AG08395 (cell line): Measurements from ENCODE around the gene SLC17A8.

Experiments used
- DNase-seq: peaks from one replicate; pipeline ENCODE4 v3.0.0; 2012; ENCODE audit warnings: mixed read lengths, low spot score

Gene SLC17A8

GRCh38 chr12:100371146-100371545 is 14.3 kb downstream of the SLC17A8 start:
- DNase-seq = no peak

GRCh38 chr12:100372853-100373640 is 16.2 kb downstream of the SLC17A8 start:
- DNase-seq = no peak

- peak; percentile 79 for DNase-seq
Measured at GRCh38 chr12:100375038-100375735, 18.3 kb downstream of the SLC17A8 start.

- no peak for DNase-seq
Measured at GRCh38 chr12:100376161-100376560, 19.3 kb downstream of the SLC17A8 start.

- no peak for DNase-seq
Measured at GRCh38 chr12:100381379-100381778, 24.5 kb downstream of the SLC17A8 start.

GRCh38 chr12:100382338-100382737 is 25.5 kb downstream of the SLC17A8 start:
- DNase-seq = no peak

- no peak for DNase-seq
Measured at GRCh38 chr12:100383586-100384558, 27.0 kb downstream of the SLC17A8 start.

GRCh38 chr12:100384559-100384935 is 27.7 kb downstream of the SLC17A8 start:
- DNase-seq = no peak

GRCh38 chr12:100388382-100388781 is 31.5 kb downstream of the SLC17A8 start:
- no peak for DNase-seq

GRCh38 chr12:100391856-100392255 is 35.0 kb downstream of the SLC17A8 start:
- no peak for DNase-seq

- DNase-seq = no peak
Measured at GRCh38 chr12:100393200-100393599, 36.3 kb downstream of the SLC17A8 start.

- DNase-seq = no peak
Measured at GRCh38 chr12:100395811-100396210, 38.9 kb downstream of the SLC17A8 start.

- DNase-seq = no peak
Measured at GRCh38 chr12:100398307-100398706, 41.4 kb downstream of the SLC17A8 start.

GRCh38 chr12:100399095-100399494 is 42.2 kb downstream of the SLC17A8 start:
- DNase-seq = no peak

- no peak for DNase-seq
Measured at GRCh38 chr12:100401660-100402059, 44.8 kb downstream of the SLC17A8 start.

GRCh38 chr12:100402763-100403162 is 45.9 kb downstream of the SLC17A8 start:
- no peak for DNase-seq

GRCh38 chr12:100403446-100403845 is 46.6 kb downstream of the SLC17A8 start:
- DNase-seq = no peak

GRCh38 chr12:100404769-100405407 is 48.0 kb downstream of the SLC17A8 start:
- peak; percentile 22 for DNase-seq

GRCh38 chr12:100413001-100413400 is 56.1 kb downstream of the SLC17A8 start:
- DNase-seq = no peak

GRCh38 chr12:100414739-100415138 is 57.9 kb downstream of the SLC17A8 start:
- DNase-seq = no peak

GRCh38 chr12:100422646-100423045 is 65.8 kb downstream of the SLC17A8 start:
- DNase-seq = no peak

GRCh38 chr12:100426145-100426544 is 69.3 kb downstream of the SLC17A8 start:
- DNase-seq = no peak
